ENCODE data around the gene LDHAL6B.
A peak's percentile ranks its signal among the peaks of the same experiment; 100 is the strongest.

Gene LDHAL6B

GRCh38 chr15:59166601-59167265 is 39.9 kb upstream of the LDHAL6B start:
- no peak for FAIRE-seq
- DNase-seq (ENCODE audit: insufficient read length, low spot score) = no peak
- TF ChIP-seq POLR2AphosphoS5 (IDR thresholded peaks at IDR 0.05; ENCODE audit: low read depth, low read length) = peak; percentile 24; the same call in 1 of the 2 replicates
- no peak for TF ChIP-seq PAX5 (IDR thresholded peaks at IDR 0.05; ENCODE audit: insufficient read depth, low read length, severe bottlenecking)

- FAIRE-seq (no peak), DNase-seq (ENCODE audit: insufficient read length, low spot score) (no peak)
- no peak for TF ChIP-seq SPI1 (IDR thresholded peaks at IDR 0.05; ENCODE audit: low read depth, low read length)
- TF ChIP-seq POLR2A (IDR thresholded peaks at IDR 0.05; ENCODE audit: low read depth, low read length) = no peak
- TF ChIP-seq POU2F2 (IDR thresholded peaks at IDR 0.05; ENCODE audit: low read depth, low read length) = no peak
- TF ChIP-seq POLR2AphosphoS5 (IDR thresholded peaks at IDR 0.05; ENCODE audit: low read depth, low read length) = no peak
- no peak for TF ChIP-seq TAF1 (IDR thresholded peaks at IDR 0.05; ENCODE audit: low read depth, low read length)
- TF ChIP-seq PAX5 (IDR thresholded peaks at IDR 0.05; ENCODE audit: insufficient read depth, low read length, severe bottlenecking) = no peak
These were observed 38.1 kb upstream of the LDHAL6B start for GRCh38 chr15:59168536-59168935.

GRCh38 chr15:59169251-59169708 is 37.4 kb upstream of the LDHAL6B start:
- no peak for DNase-seq (ENCODE audit: insufficient read length, low spot score)
- FAIRE-seq = peak; percentile 16
- no peak for TF ChIP-seq PAX5 (IDR thresholded peaks at IDR 0.05; ENCODE audit: insufficient read depth, low read length, severe bottlenecking)
- TF ChIP-seq TAF1 (IDR thresholded peaks at IDR 0.05; ENCODE audit: low read depth, low read length) = no peak
- TF ChIP-seq POLR2AphosphoS5 (IDR thresholded peaks at IDR 0.05; ENCODE audit: low read depth, low read length) = no peak
- no peak for TF ChIP-seq SPI1 (IDR thresholded peaks at IDR 0.05; ENCODE audit: low read depth, low read length)
- no peak for TF ChIP-seq POLR2A (IDR thresholded peaks at IDR 0.05; ENCODE audit: low read depth, low read length)
- no peak for TF ChIP-seq POU2F2 (IDR thresholded peaks at IDR 0.05; ENCODE audit: low read depth, low read length)

- no peak for DNase-seq (ENCODE audit: insufficient read length, low spot score)
- TF ChIP-seq SPI1 (IDR thresholded peaks at IDR 0.05; ENCODE audit: low read depth, low read length) (no peak), POU2F2 (IDR thresholded peaks at IDR 0.05; ENCODE audit: low read depth, low read length) (no peak), POLR2A (IDR thresholded peaks at IDR 0.05; ENCODE audit: low read depth, low read length) (no peak; the same call in 1 of the 2 replicates), TAF1 (IDR thresholded peaks at IDR 0.05; ENCODE audit: low read depth, low read length) (no peak), PAX5 (IDR thresholded peaks at IDR 0.05; ENCODE audit: insufficient read depth, low read length, severe bottlenecking) (no peak), POLR2AphosphoS5 (IDR thresholded peaks at IDR 0.05; ENCODE audit: low read depth, low read length) (no peak)
- FAIRE-seq = no peak
These were observed 36.2 kb upstream of the LDHAL6B start for GRCh38 chr15:59170295-59171066.

- DNase-seq (ENCODE audit: insufficient read length, low spot score) (no peak), FAIRE-seq (no peak)
- TF ChIP-seq SPI1 (IDR thresholded peaks at IDR 0.05; ENCODE audit: low read depth, low read length) (no peak), TAF1 (IDR thresholded peaks at IDR 0.05; ENCODE audit: low read depth, low read length) (no peak), POU2F2 (IDR thresholded peaks at IDR 0.05; ENCODE audit: low read depth, low read length) (no peak), PAX5 (IDR thresholded peaks at IDR 0.05; ENCODE audit: insufficient read depth, low read length, severe bottlenecking) (no peak), POLR2AphosphoS5 (IDR thresholded peaks at IDR 0.05; ENCODE audit: low read depth, low read length) (no peak; the same call in 1 of the 2 replicates), POLR2A (IDR thresholded peaks at IDR 0.05; ENCODE audit: low read depth, low read length) (no peak; the same call in 1 of the 2 replicates)
These were observed 35.6 kb upstream of the LDHAL6B start for GRCh38 chr15:59171067-59171397.

GRCh38 chr15:59172289-59172901 is 34.2 kb upstream of the LDHAL6B start:
- FAIRE-seq (no peak), DNase-seq (ENCODE audit: insufficient read length, low spot score) (no peak)
- TF ChIP-seq PAX5 (IDR thresholded peaks at IDR 0.05; ENCODE audit: insufficient read depth, low read length, severe bottlenecking) = no peak
- no peak for TF ChIP-seq POLR2AphosphoS5 (IDR thresholded peaks at IDR 0.05; ENCODE audit: low read depth, low read length)
- no peak for TF ChIP-seq SPI1 (IDR thresholded peaks at IDR 0.05; ENCODE audit: low read depth, low read length)
- no peak for TF ChIP-seq TAF1 (IDR thresholded peaks at IDR 0.05; ENCODE audit: low read depth, low read length)
- TF ChIP-seq POLR2A (IDR thresholded peaks at IDR 0.05; ENCODE audit: low read depth, low read length) = no peak
- TF ChIP-seq POU2F2 (IDR thresholded peaks at IDR 0.05; ENCODE audit: low read depth, low read length) = no peak

GRCh38 chr15:59173194-59173593 is 33.4 kb upstream of the LDHAL6B start:
- TF ChIP-seq SPI1 (IDR thresholded peaks at IDR 0.05; ENCODE audit: low read depth, low read length) (no peak), POLR2AphosphoS5 (IDR thresholded peaks at IDR 0.05; ENCODE audit: low read depth, low read length) (no peak), PAX5 (IDR thresholded peaks at IDR 0.05; ENCODE audit: insufficient read depth, low read length, severe bottlenecking) (no peak), POU2F2 (IDR thresholded peaks at IDR 0.05; ENCODE audit: low read depth, low read length) (no peak), TAF1 (IDR thresholded peaks at IDR 0.05; ENCODE audit: low read depth, low read length) (no peak), POLR2A (IDR thresholded peaks at IDR 0.05; ENCODE audit: low read depth, low read length) (no peak)
- DNase-seq (ENCODE audit: insufficient read length, low spot score) (no peak), FAIRE-seq (no peak)

GRCh38 chr15:59174151-59174834 is 32.4 kb upstream of the LDHAL6B start:
- FAIRE-seq = no peak
- TF ChIP-seq TAF1 (IDR thresholded peaks at IDR 0.05; ENCODE audit: low read depth, low read length) (no peak), SPI1 (IDR thresholded peaks at IDR 0.05; ENCODE audit: low read depth, low read length) (no peak), PAX5 (IDR thresholded peaks at IDR 0.05; ENCODE audit: insufficient read depth, low read length, severe bottlenecking) (no peak), POLR2A (IDR thresholded peaks at IDR 0.05; ENCODE audit: low read depth, low read length) (no peak), POU2F2 (IDR thresholded peaks at IDR 0.05; ENCODE audit: low read depth, low read length) (no peak)

More at GRCh38 chr15:59174151-59174834, 32.4 kb upstream of the LDHAL6B start:
- no peak for DNase-seq (ENCODE audit: insufficient read length, low spot score)
